Keratinocyte (primary cell): ENCODE measurements around the gene ZNF732. TPM values are rescaled to one million over a fixed set of nuclear protein-coding genes. Genes with fewer than 3 reads are reported as not detected.

Experiments used
- DNase-seq: peaks from one replicate; pipeline ENCODE4 v3.0.0-alpha.2; 2011; ENCODE audit warnings: low read depth, missing footprints, low spot score
- FAIRE-seq: peaks from 2 replicates; lab custom pipeline; 2011; peaks lifted over from hg19 to GRCh38; lab: Jason Lieb, UNC
- H2AFZ ChIP-seq: 2 replicates; pipeline ENCODE4 v1.6.0; 2012; ENCODE audit warnings: low read length, control low read depth, inconsistent platforms; ENCODE audit not compliant: control insufficient read depth
- H3K27ac ChIP-seq: 2 replicates; pipeline ENCODE4 v1.5.1; 2011; ENCODE audit warnings: low read length; ENCODE audit not compliant: control insufficient read depth, insufficient read depth
- H3K27me3 ChIP-seq: 3 replicates; pipeline ENCODE4 v1.6.0; 2011; ENCODE audit warnings: low read length; ENCODE audit not compliant: control insufficient read depth, insufficient read depth; ENCODE audit errors: extremely low read depth
- H3K36me3 ChIP-seq, 2 experiments: 2 replicates in 1 of 2; 3 replicates in 1 of 2; pipeline ENCODE4 v1.5.1; 2011; ENCODE audit warnings: low read length in 2 of 2, mild to moderate bottlenecking in 1 of 2; ENCODE audit not compliant: control insufficient read depth in 2 of 2, insufficient read depth in 2 of 2; ENCODE audit errors: extremely low read depth in 1 of 2
- H3K4me1 ChIP-seq: 3 replicates; pipeline ENCODE4 v1.5.1; 2011; ENCODE audit warnings: low read length; ENCODE audit not compliant: control insufficient read depth, insufficient read depth; ENCODE audit errors: extremely low read depth
- H3K4me2 ChIP-seq: 3 replicates; pipeline ENCODE4 v1.6.0; 2011; ENCODE audit warnings: low read depth, low read length; ENCODE audit not compliant: control insufficient read depth, insufficient read depth; ENCODE audit errors: extremely low read depth
- H3K4me3 ChIP-seq, 3 experiments: fragments of 200-600 bp in 1 of 3; sonication (generic) in 1 of 3; 2 replicates in 2 of 3; 3 replicates in 1 of 3; pipeline ENCODE4 v1.5.1; 2011 to 2016; ENCODE audit warnings: low read length in 3 of 3, mild to moderate bottlenecking in 3 of 3, control low read depth in 2 of 3, inconsistent platforms in 1 of 3, low read depth in 1 of 3, mixed read lengths in 1 of 3, mixed run types in 1 of 3, moderate library complexity in 1 of 3; ENCODE audit not compliant: control insufficient read depth in 2 of 3, insufficient read depth in 2 of 3; ENCODE audit errors: extremely low read depth in 1 of 3
- H3K79me2 ChIP-seq: 2 replicates; pipeline ENCODE4 v1.6.0; 2012; ENCODE audit warnings: low read length; ENCODE audit not compliant: control insufficient read depth, insufficient read depth
- H3K9ac ChIP-seq: 3 replicates; pipeline ENCODE4 v1.6.0; 2011; ENCODE audit warnings: low read length; ENCODE audit not compliant: control insufficient read depth, insufficient read depth; ENCODE audit errors: extremely low read depth
- H3K9me1 ChIP-seq: 3 replicates; pipeline ENCODE4 v1.6.0; 2011; ENCODE audit warnings: low read length; ENCODE audit not compliant: control insufficient read depth, insufficient read depth; ENCODE audit errors: extremely low read depth
- H3K9me3 ChIP-seq: 2 replicates; pipeline ENCODE4 v1.5.1; 2012; ENCODE audit warnings: low read depth, low read length; ENCODE audit not compliant: control insufficient read depth
- H4K20me1 ChIP-seq: 3 replicates; pipeline ENCODE4 v1.6.0; 2011; ENCODE audit warnings: low read length; ENCODE audit not compliant: control insufficient read depth, insufficient read depth; ENCODE audit errors: extremely low read depth
- EZH2 ChIP-seq: IDR thresholded peaks from one replicate; pipeline ENCODE4 v1.6.1; 2012; ENCODE audit warnings: inconsistent platforms, mild to moderate bottlenecking, low read length, moderate library complexity
- dilution Hi-C: fragments of 300-500 bp; cut with MboI; formaldehyde crosslinking; loops from one replicate; pipeline ENCODE4 v1.7.0; 2020; ENCODE audit warnings: low sequenced_read_pairs; ENCODE audit not compliant: extremely low pct_ligation_motif_present
- polyA plus RNA-seq, 5 experiments: library from polyadenylated mRNA; depleted of rRNA in 3 of 5; stranded (reverse) in 3 of 5; stranded (forward) in 1 of 5; unstranded in 1 of 5; fragments of >200 nt; gene quantifications; 1 replicate in 1 of 5; 2 replicates in 3 of 5; 3 replicates in 1 of 5; pipeline versions ENCODE4 v1.2.1 to v1.2.3, GENCODE V29; 2011 to 2012; ENCODE audit warnings: missing spikeins in 2 of 5, low read depth in 1 of 5, low replicate concordance in 1 of 5
- TF ChIP-seq, protein P1 (sequence below), 3 experiments: IDR thresholded peaks in 1 of 3; conservative IDR thresholded peaks in 1 of 3; optimal IDR thresholded peaks in 1 of 3; 2 replicates in 2 of 3; 3 replicates in 1 of 3; pipeline versions ENCODE3 to v1.5.1; 2011; ENCODE audit warnings: low read length in 3 of 3, mild to moderate bottlenecking in 3 of 3, moderate library complexity in 2 of 3, control low read depth in 1 of 3, inconsistent platforms in 1 of 3; ENCODE audit not compliant: insufficient read depth in 2 of 3; ENCODE audit errors: extremely low read depth in 1 of 3

Gene ZNF732
- polyA plus RNA-seq, 1 donor (not counting 4 experiments of a cell fraction or from before 2014, with no cell fraction given): 1.2 TPM

DNA sequence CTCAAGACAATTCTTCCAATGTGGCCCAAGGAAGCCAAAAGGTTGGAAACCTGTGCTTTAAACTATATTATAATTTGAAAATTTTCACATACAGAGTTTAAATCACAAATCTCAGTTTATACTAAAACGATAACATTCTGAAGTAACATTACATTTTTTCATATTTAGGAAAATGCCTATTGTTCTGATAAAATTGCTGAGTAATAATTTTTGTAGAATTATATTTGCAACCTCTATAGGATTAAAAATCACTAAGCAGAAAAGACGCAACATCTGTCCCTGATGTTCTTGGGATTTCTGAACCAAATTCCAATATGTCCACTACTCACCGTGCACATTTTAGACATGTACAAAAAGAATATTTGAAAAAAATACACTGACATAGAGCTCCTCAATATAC lies 10.5 kb downstream of the ZNF732 start:
- H3K79me2 ChIP-seq: peaks cover 32% of the 10 kb centered on the region
- H3K4me1 ChIP-seq: no peaks in the 10 kb centered on the region
- H4K20me1 ChIP-seq: no peaks in the 10 kb centered on the region
- H3K27ac ChIP-seq: no peak overlapping the region
- no peak for DNase-seq
- H3K4me3 ChIP-seq: no peak overlapping the region
- H3K27me3 ChIP-seq: no peaks in the 10 kb centered on the region
- dilution Hi-C loops: no loop called here
- no peaks in the 10 kb centered on the region for H3K9me1 ChIP-seq
- H3K9me3 ChIP-seq: peaks cover 7% of the 10 kb centered on the region
- TF ChIP-seq, protein P1, sequence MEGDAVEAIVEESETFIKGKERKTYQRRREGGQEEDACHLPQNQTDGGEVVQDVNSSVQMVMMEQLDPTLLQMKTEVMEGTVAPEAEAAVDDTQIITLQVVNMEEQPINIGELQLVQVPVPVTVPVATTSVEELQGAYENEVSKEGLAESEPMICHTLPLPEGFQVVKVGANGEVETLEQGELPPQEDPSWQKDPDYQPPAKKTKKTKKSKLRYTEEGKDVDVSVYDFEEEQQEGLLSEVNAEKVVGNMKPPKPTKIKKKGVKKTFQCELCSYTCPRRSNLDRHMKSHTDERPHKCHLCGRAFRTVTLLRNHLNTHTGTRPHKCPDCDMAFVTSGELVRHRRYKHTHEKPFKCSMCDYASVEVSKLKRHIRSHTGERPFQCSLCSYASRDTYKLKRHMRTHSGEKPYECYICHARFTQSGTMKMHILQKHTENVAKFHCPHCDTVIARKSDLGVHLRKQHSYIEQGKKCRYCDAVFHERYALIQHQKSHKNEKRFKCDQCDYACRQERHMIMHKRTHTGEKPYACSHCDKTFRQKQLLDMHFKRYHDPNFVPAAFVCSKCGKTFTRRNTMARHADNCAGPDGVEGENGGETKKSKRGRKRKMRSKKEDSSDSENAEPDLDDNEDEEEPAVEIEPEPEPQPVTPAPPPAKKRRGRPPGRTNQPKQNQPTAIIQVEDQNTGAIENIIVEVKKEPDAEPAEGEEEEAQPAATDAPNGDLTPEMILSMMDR (optimal IDR thresholded peaks at IDR 0.05 in 1 of 3, IDR thresholded peaks at IDR 0.05 in 1 of 3, conservative IDR thresholded peaks at IDR 0.05 in 1 of 3; ENCODE audit: extremely low read depth in 1 of 3, insufficient read depth in 2 of 3, low read length in 3 of 3): no peak
- TF ChIP-seq EZH2: no peak
- H3K4me2 ChIP-seq: no peak overlapping the region
- no peak for FAIRE-seq
- H2AFZ ChIP-seq: no peak overlapping the region
- H3K9ac ChIP-seq: no peak overlapping the region
- H3K36me3 ChIP-seq: peaks cover 0 to 5% of the 10 kb centered on the region in 2 experiments

- TF ChIP-seq EZH2: no peak
- TF ChIP-seq, protein P1 (optimal IDR thresholded peaks at IDR 0.05 in 1 of 3, IDR thresholded peaks at IDR 0.05 in 1 of 3, conservative IDR thresholded peaks at IDR 0.05 in 1 of 3; ENCODE audit: extremely low read depth in 1 of 3, insufficient read depth in 2 of 3, low read length in 3 of 3): no peak
- Histone ChIP-seq H3K36me3 (peaks cover 0 to 5% of the 10 kb centered on the region in 2 experiments), H3K4me1 (no peaks in the 10 kb centered on the region), H2AFZ (no peak overlapping the region), H3K4me3 (no peak overlapping the region), H3K9me1 (no peaks in the 10 kb centered on the region), H3K4me2 (no peak overlapping the region), H3K79me2 (peaks cover 9% of the 10 kb centered on the region), H3K27me3 (no peaks in the 10 kb centered on the region), H3K9me3 (peaks cover 2% of the 10 kb centered on the region), H3K9ac (no peak overlapping the region), H3K27ac (no peak overlapping the region), H4K20me1 (no peaks in the 10 kb centered on the region)
- dilution Hi-C loops: no loop called here
- no peak for DNase-seq
- FAIRE-seq: no peak
Observed at GRCh38 chr4:288891-289290, 16.4 kb downstream of the ZNF732 start.
